ENCODE measurements around the gene ERBB4. TPM values are rescaled to one million over a fixed set of nuclear protein-coding genes. Genes with fewer than 3 reads are reported as not detected.

ERBB4 gene
- polyA plus RNA-seq, 1 experiment: not detected

- Histone ChIP-seq H3K4me3 (ENCODE audit: low read depth, low read length) (no peak overlapping the region), H3K27ac (ENCODE audit: low read depth, low read length) (no peak overlapping the region), H3K9me3 (ENCODE audit: control insufficient read depth, insufficient read depth, low read length) (no peaks in the 10 kb centered on the region), H3K27me3 (ENCODE audit: control insufficient read depth, insufficient read depth, low read length) (no peaks in the 10 kb centered on the region)
- no peak for TF ChIP-seq CTCF (IDR thresholded peaks at IDR 0.05; ENCODE audit: low read depth, low read length)
- no peak for DNase-seq (ENCODE audit: low read depth, low spot score)
- CTCF ChIA-PET: no interaction called here
- POLR2A ChIA-PET: no interaction called here
Observed at GRCh38 chr2:212408524-212408923, 130.1 kb downstream of the ERBB4 start.

GRCh38 chr2:212406716-212407115 lies 131.9 kb downstream of the ERBB4 start:
- ChIA-PET POLR2A (no interaction called here), CTCF (no interaction called here)
- H3K9me3 ChIP-seq (ENCODE audit: control insufficient read depth, insufficient read depth, low read length): no peaks in the 10 kb centered on the region
- no peaks in the 10 kb centered on the region for H3K27me3 ChIP-seq (ENCODE audit: control insufficient read depth, insufficient read depth, low read length)
- TF ChIP-seq CTCF (IDR thresholded peaks at IDR 0.05; ENCODE audit: low read depth, low read length): no peak
- no peak overlapping the region for H3K4me3 ChIP-seq (ENCODE audit: low read depth, low read length)
- no peak overlapping the region for H3K27ac ChIP-seq (ENCODE audit: low read depth, low read length)
- no peak for DNase-seq (ENCODE audit: low read depth, low spot score)

- DNase-seq (ENCODE audit: low read depth, low spot score): no peak
- CTCF ChIA-PET: no interaction called here
- Histone ChIP-seq H3K27ac (ENCODE audit: low read depth, low read length) (no peak overlapping the region), H3K9me3 (ENCODE audit: control insufficient read depth, insufficient read depth, low read length) (no peaks in the 10 kb centered on the region), H3K27me3 (ENCODE audit: control insufficient read depth, insufficient read depth, low read length) (no peaks in the 10 kb centered on the region), H3K4me3 (ENCODE audit: low read depth, low read length) (no peak overlapping the region)
- POLR2A ChIA-PET: no interaction called here
- TF ChIP-seq CTCF (IDR thresholded peaks at IDR 0.05; ENCODE audit: low read depth, low read length): no peak
Observed at GRCh38 chr2:212402316-212402715, 136.3 kb downstream of the ERBB4 start.

- no peak for TF ChIP-seq CTCF (IDR thresholded peaks at IDR 0.05; ENCODE audit: low read depth, low read length)
- ChIA-PET CTCF (no interaction called here), POLR2A (no interaction called here)
- Histone ChIP-seq H3K9me3 (ENCODE audit: control insufficient read depth, insufficient read depth, low read length) (no peaks in the 10 kb centered on the region), H3K27ac (ENCODE audit: low read depth, low read length) (no peak overlapping the region), H3K4me3 (ENCODE audit: low read depth, low read length) (no peak overlapping the region), H3K27me3 (ENCODE audit: control insufficient read depth, insufficient read depth, low read length) (no peaks in the 10 kb centered on the region)
- DNase-seq (ENCODE audit: low read depth, low spot score): no peak
Observed at GRCh38 chr2:212398316-212398715, 140.3 kb downstream of the ERBB4 start.

- Histone ChIP-seq H3K27ac (ENCODE audit: low read depth, low read length) (no peak overlapping the region), H3K9me3 (ENCODE audit: control insufficient read depth, insufficient read depth, low read length) (no peaks in the 10 kb centered on the region), H3K4me3 (ENCODE audit: low read depth, low read length) (no peak overlapping the region), H3K27me3 (ENCODE audit: control insufficient read depth, insufficient read depth, low read length) (no peaks in the 10 kb centered on the region)
- POLR2A ChIA-PET: no interaction called here
- no peak for DNase-seq (ENCODE audit: low read depth, low spot score)
- TF ChIP-seq CTCF (IDR thresholded peaks at IDR 0.05; ENCODE audit: low read depth, low read length): no peak
- CTCF ChIA-PET: no interaction called here
Observed at GRCh38 chr2:212392544-212392943, 146.1 kb downstream of the ERBB4 start.
